KBM-7 (cell line): ENCODE measurements around the gene TRIM10.
"Not testable (repeated sequence)": the region's sequence is repeated elsewhere in the genome, so short reads cannot be mapped to it uniquely, and the experiment has no call there.

Source experiments
- DNase-seq: peaks from one replicate; pipeline ENCODE4 v3.0.0-alpha.2; 2015
- in situ Hi-C: fragments of 300-500 bp; cut with MboI; formaldehyde crosslinking; loops from 2 replicates; pipeline ENCODE4 v1.14.3; 2020; ENCODE audit warnings: low sequenced_read_pairs, low pct_unique_long_range_greater_than_20kb, mixed read lengths

The TRIM10 gene

DNA sequence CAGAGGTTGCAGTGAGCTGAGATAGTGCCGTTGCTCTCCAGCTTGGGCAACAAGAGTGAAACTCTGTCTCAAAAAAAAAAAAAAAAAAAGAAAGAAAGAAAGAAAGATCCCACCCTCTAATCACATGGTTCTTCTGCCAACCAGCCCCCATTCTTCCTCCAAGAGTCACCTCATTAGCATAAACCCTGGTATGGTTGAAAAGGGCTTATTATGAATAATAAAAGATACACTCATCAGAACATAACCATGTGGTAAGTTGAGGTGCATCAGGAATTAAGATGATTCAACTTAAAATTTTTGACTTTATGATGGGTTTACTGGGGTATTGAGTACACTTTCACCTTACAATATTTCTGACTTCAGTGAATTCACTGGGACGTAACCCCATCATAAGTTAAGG is 25.9 kb downstream of the TRIM10 start:
- no peak for DNase-seq
- in situ Hi-C loops: no loop called here

DNA sequence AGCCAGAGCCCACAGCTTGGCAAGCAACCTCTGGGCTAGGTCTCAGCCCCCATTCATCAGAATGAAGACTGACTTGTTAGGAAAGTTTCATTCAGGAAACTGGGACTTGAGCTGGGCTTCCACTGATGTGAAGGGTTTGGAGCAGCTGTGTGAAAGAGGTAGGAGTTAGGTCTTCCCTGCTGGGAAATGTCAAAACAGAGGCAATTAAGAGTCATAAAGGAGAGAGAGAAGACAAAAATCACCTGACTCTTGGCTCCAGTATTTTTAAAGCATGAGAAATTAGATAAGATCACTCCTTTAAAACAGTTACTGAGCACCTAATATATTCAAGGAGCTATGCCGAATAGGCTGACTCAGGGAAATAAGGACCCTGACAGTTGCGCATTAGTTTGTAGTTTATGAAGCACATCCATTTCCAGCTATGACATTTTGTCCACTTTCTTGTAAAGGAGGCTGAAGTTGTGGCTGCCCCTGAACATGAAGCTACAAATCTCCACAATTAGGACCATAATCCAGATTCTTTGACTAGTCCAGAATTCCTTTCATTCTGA is 29.0 kb downstream of the TRIM10 start:
- in situ Hi-C loops: no loop called here

DNA sequence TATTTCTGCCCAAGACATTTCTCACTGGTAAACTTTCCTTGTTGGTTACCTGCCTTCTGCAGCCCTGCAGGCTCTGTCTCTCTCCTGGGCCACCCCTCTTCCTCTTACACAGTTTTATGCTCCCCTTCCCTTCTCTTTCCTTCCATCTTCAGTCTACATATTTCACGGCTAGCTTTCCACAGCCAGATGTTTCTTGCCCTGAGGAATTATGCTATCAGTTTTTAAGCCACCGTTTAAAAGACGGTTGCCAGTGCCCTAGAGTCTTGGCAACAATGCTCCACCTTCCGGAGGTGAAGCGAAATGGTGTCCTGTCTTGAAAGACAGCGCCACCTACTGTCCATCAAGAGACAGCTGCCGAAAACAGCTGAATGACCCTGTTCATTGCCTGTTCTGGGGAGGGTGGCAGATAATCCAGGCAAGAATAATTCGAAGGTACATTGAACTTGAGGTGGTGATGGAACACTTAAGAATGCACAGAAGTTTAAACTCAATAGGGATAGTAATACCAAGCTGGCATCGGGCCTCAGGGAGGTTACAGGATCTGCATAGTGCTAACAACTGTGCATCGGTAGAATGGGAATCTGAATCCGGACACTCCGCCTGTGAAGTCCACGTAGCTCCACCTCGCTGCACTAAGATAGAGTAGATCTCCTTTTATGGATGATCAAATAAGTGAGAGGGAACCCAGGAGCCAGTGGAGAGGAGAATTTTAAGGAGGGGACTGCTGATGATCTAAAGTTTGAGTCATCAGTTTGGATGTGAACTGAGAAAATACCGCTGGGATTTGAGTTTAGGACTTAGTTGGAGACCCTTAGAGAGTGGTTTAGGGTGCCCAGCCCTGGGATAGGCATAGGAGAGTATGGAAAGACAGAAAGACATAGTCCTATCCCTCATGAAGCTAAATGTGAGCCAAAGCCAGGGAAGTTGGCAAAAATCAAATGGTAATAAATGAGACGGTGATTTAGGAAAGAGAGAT is 29.8 kb downstream of the TRIM10 start:
- peak; percentile 81 for DNase-seq
- in situ Hi-C loops: no loop called here

More for the DNA sequence above, 29.0 kb downstream of the TRIM10 start:
- no peak for DNase-seq

DNA sequence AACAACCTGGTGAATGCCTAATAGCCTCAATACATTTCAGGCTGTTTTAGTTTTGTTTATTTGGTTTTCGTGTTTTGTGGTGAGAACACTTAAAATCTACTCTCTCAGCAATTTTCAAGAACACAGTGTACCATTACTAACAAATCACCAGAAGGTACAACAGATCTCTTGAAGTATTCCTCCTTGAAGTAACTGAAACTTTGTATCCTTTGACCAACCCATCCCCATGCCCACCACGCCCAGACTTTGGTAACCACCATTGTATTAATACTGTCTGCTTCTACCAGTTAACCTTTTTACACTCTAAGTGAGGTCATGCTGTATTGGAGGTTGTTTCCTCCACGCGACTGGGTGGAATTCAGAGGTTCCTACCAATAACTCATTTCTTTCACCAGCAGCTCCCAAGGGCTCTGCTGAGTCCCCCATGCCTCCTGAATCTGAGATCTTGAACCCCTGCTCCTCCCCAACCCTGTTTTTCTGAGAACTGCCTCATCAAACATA is 30.8 kb downstream of the TRIM10 start:
- in situ Hi-C loops: no loop called here
- no peak for DNase-seq

GRCh38 chr6:30129265-30130178 is 31.5 kb downstream of the TRIM10 start:
- in situ Hi-C loops: no loop called here
- no peak for DNase-seq

DNA sequence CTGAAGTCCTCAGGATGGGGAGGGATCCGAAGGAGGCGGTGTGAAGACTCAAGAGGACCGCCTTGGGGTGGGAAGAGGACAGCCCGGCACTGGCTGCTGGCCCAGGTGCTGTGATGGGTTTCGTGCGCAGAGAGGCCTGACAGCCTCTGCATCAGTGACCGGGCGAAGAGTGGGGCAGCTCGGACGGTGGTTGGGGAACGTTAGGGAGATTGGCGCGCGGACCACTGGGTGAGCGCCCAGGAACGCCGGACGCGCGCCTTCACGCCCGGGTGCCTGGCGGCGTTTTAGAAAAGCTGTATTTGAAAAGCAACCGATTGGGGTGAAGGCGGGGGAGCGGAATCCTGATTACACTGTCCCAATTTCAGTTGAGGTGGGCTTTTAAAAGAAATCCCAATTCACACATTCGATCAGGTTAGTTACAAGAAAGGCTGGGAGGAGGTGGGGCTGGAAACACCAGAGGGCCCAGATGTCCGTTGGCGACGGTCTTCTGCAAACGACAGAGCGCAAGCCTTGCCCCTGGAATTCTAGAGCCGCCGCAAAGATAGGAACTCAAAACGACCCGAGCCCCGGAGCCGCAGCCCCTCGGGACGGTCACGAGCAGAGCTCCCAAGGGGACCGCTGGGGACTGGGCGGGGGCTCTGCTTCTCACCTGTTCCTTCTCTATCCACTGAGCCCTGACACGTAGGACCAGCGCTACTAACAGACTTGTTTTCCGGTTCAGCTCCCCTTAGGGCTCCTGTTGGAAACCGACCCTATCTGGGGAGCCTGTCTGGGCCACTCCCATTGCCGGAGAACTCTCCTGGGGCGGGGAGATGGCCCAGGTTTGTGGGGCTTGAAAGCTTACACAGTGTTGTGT is 33.5 kb downstream of the TRIM10 start:
- DNase-seq: no peak
- in situ Hi-C loops: no loop called here

GRCh38 chr6:30122515-30122914 is 38.5 kb downstream of the TRIM10 start:
- in situ Hi-C loops: no loop called here
- no peak for DNase-seq

DNA sequence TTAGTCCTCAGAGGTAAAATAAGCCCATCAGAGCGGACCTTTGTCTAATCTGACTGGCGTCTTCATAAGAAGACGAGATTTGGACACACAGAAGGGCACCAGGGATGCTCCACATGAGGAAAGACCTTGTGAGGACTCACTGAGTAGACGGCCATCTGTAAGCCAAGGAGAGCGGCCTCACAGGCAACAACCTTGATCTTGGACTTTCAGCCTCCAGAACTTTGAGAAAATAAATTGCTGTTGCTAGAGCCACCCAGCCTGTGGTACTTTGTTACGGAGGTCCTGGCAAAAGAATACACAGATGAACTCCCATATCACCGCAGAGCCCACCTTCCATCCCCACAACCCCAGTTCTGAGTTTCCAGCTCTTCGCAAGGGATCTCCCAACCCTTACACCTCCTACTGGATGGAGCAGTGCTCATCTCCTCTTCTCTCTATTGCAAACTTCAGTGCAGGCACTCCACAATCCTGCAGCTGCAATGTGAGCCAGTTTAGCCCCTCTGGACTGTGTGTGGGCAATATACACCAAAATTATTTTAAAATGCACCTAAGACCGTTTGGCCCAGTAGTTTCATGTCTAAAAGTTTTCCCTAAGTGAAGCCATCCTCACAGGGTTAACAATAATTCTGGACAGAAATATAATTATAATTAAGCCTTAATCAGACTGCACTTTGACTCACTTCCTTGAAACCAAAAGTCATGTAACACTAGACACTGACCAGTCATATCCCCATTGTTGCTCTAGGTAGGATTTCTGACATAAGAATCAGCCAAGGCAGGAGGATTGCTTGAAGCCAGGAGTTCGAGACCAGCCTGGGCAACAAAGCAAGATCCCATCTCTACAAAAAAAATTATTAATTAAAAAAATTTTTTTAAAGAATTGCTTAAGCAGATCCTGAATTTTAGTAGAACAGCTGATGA is 39.3 kb downstream of the TRIM10 start:
- in situ Hi-C loops: no loop called here
- DNase-seq: no peak

DNA sequence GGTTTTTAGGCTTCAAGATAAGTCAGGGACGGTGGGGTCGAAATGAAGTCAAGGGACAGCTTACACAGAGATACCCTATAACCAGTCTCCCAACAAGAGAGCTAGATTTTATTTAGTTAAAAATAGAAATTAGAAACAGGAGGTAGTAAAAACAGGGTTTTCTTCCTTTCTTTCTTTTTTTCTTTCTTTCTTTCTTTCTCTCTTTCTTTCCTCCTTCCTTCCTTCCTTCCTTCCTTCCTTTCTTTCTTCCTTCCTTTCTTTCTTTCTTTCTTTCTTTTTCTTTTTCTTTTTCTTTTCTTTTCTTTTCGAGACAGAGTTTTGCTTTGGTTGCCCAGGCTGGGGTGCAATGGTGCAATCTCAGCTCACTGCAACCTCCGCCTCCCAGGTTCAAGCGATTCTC is 42.3 kb downstream of the TRIM10 start:
- in situ Hi-C loops, DNase-seq: not testable (repeated sequence)

DNA sequence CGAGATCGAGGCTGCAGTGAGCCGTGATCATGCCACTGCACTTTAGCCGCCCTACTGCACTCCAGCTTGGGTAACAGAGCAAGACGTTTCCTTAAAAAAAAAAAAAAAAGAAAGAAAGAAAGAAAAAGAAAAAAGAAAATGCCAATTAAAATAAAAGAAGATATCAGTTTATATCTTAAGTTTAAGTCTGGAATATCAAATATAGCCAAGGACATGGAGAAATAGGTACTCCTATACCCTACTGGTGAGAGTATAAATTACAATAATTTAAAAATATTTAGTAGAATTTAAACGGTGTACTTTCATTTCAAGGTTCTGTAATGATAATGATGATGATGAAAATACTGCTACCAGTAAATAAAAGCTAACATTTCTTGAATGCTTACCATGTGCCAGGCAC is 44.3 kb downstream of the TRIM10 start:
- no peak for DNase-seq
- in situ Hi-C loops: no loop called here

DNA sequence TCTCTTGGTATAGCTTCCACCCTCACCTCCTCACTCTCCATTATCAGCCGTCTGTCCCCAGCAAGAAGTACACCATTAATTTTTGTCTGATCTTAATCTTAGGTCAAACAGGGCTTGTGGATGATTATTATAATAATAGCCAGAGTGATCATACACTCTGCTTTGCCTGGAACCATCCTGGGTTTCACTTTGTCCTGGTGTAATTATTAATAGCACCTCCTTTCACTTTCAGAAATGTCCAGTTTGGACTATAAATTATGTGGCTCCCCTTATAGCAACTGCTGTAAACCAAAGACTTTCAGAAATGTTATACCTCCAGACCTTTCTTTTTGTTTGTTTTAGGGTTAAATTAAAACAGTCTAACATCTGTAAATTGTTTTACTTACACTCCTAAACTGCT is 47.2 kb downstream of the TRIM10 start:
- in situ Hi-C loops: no loop called here
- DNase-seq: no peak

GRCh38 chr6:30113003-30113759 is 47.8 kb downstream of the TRIM10 start, which contains the start of gene TRIM31:
Gene TRIM31 (minus strand): TSS chr6:30113090. CDS start chr6:30112805, 285 bp downstream.
- in situ Hi-C loops: no loop called here
- no peak for DNase-seq

GRCh38 chr6:30112402-30112994 is 48.5 kb downstream of the TRIM10 start:
- in situ Hi-C loops: no loop called here
- no peak for DNase-seq

DNA sequence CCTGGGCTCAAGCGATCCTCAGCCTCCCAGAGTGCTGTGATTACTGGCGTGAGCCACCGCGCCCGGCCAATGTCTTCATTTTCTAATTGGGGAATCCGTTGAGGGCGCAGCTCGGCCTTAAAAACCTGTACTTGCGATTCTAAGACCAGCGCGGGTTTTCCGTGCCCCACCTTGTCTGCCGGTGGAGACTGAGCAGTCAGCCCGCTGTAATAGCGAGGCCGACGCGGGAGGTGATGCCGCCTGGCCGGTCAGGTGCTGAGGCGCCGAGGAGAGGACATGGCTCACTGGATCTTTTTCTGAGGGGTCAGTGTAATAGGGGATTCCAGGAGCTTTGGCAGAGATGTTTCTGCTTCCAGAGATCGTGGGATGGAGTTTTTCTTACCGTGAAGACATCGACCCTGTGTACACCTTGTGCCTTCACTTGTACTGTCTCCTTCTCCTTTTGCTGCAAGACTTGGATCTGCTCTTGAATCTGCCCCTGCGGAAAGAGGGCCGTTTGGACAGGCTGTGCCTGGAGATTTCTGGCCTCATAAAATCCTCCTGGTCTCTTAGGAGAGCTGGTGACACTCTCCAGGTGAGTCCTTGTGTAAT is 49.6 kb downstream of the TRIM10 start:
- no peak for DNase-seq
- in situ Hi-C loops: no loop called here

GRCh38 chr6:30104661-30105060 is 56.4 kb downstream of the TRIM10 start:
- in situ Hi-C loops: no loop called here
- DNase-seq: no peak

DNA sequence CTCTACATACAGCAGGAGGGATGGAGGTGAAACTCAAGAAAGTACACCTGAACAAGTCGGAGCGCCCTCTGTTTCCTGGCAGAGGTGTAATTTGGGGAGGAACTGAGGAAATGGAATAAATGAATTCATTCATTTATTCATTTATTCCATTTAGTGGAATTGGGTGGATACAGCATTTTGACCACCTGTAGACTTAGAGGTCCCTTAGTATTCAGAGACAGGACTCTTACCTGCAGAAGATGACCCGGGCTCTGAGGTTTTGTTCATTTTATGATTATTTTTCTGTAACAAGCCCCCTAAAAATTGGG is 57.2 kb downstream of the TRIM10 start:
- in situ Hi-C loops: no loop called here
- DNase-seq: no peak
